Measurements from ENCODE around the gene BICC1.

- TF ChIP-seq CTCF (CRISPR knock-in tag; IDR thresholded peaks at IDR 0.05) (no peak), ZNF251 (CRISPR knock-in tag; IDR thresholded peaks at IDR 0.05) (no peak), POLR2A (IDR thresholded peaks at IDR 0.05; ENCODE audit: insufficient read depth in 1 of 2, low read depth in 2 of 2, low read length in 2 of 2) (no peak), BHLHE40 (IDR thresholded peaks at IDR 0.05; ENCODE audit: low read length) (no peak), MTF2 (CRISPR knock-in tag; IDR thresholded peaks at IDR 0.05; ENCODE audit: borderline replicate concordance) (no peak), SALL1 (CRISPR knock-in tag; IDR thresholded peaks at IDR 0.05) (no peak), ZNF557 (CRISPR knock-in tag; IDR thresholded peaks at IDR 0.05) (no peak), BRCA1 (CRISPR knock-in tag; IDR thresholded peaks at IDR 0.05) (no peak), IKZF5 (CRISPR knock-in tag; IDR thresholded peaks at IDR 0.05) (no peak), ZNF687 (CRISPR knock-in tag; IDR thresholded peaks at IDR 0.05) (no peak)
Measured at GRCh38 chr10:58543141-58543540, 30.5 kb downstream of the BICC1 start.
